Stimulated activated CD8-positive, alpha-beta memory T cell treated with anti-CD3 and anti-CD28 coated beads, Interleukin-2, amount 100 ng/mL, for 1 hour (primary cell): ENCODE data around the gene IGFBP5.

Experiments
- DNase-seq, 2 donors: peaks; one replicate each; pipeline ENCODE4 v3.0.0-alpha.2; 2020; ENCODE audit warnings: low read depth in 2 of 2

IGFBP5 gene

GRCh38 chr2:216643986-216644659 is 51.2 kb downstream of the IGFBP5 start:
- no peak for DNase-seq

- DNase-seq = no peak
Measured at GRCh38 chr2:216637472-216637871, 57.9 kb downstream of the IGFBP5 start.

GRCh38 chr2:216636551-216637450 is 58.5 kb downstream of the IGFBP5 start:
- no peak for DNase-seq

GRCh38 chr2:216635701-216636550 is 59.4 kb downstream of the IGFBP5 start:
- DNase-seq = no peak

GRCh38 chr2:216635171-216635570 is 60.2 kb downstream of the IGFBP5 start:
- DNase-seq = no peak

GRCh38 chr2:216634370-216635148 is 60.8 kb downstream of the IGFBP5 start:
- DNase-seq = no peak

- no peak for DNase-seq
Measured at GRCh38 chr2:216633616-216634369, 61.6 kb downstream of the IGFBP5 start.

GRCh38 chr2:216632952-216633615 is 62.3 kb downstream of the IGFBP5 start, which contains the start of gene IGFBP2:
Gene IGFBP2, plus strand, starts transcription at chr2:216633420. Its CDS starts 104 bp downstream, at chr2:216633524.
- no peak for DNase-seq

- no peak for DNase-seq
Measured at GRCh38 chr2:216632346-216632951, 62.9 kb downstream of the IGFBP5 start.

- no peak for DNase-seq
Measured at GRCh38 chr2:216629784-216630183, 65.6 kb downstream of the IGFBP5 start.

GRCh38 chr2:216626875-216627245 is 68.5 kb downstream of the IGFBP5 start:
- DNase-seq = no peak

GRCh38 chr2:216626168-216626874 is 69.0 kb downstream of the IGFBP5 start:
- no peak for DNase-seq

GRCh38 chr2:216624251-216624650 is 71.1 kb downstream of the IGFBP5 start:
- no peak for DNase-seq

GRCh38 chr2:216622526-216622925 is 72.8 kb downstream of the IGFBP5 start:
- no peak for DNase-seq
